HG03060 (cell line): ENCODE data around the gene GSDME.

ENCODE experiments used
- ATAC-seq: cut with Tn5 transposase; IDR thresholded peaks from one replicate; pipeline ENCODE4 v1.9.1; 2021; ENCODE audit warnings: low read depth, moderate number of reproducible peaks; ENCODE audit not compliant: unreplicated experiment

GSDME gene

DNA sequence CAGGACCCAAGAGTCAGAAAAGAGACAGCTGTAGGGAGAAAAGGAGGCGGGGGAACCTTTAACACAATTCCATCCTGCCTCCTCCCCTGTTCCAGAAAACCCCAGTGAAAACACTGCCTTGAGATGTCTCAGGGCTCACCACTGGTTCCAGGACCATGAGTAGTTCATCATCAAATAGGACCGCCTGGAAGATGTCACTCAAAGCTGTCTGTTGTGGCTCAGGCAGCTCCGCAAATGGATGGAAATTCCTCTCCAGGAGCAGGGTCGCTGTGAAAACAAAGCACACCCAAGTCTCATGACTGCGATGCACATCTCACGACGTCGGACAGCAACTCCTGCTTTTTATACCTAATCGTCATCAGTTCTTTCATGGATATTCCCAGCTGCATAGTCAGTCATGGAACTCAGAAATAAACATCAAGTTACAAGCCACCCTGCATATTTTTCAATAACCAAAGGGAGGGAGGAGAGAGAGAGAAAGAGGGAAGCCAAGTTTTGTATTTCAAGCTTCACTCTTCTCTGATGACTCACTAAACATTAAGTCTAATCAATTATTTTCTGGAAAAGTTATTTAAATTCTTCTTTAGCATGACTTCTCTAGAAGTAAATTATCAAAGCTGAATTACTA lies 49.2 kb downstream of the GSDME start:
- no peak for ATAC-seq

DNA sequence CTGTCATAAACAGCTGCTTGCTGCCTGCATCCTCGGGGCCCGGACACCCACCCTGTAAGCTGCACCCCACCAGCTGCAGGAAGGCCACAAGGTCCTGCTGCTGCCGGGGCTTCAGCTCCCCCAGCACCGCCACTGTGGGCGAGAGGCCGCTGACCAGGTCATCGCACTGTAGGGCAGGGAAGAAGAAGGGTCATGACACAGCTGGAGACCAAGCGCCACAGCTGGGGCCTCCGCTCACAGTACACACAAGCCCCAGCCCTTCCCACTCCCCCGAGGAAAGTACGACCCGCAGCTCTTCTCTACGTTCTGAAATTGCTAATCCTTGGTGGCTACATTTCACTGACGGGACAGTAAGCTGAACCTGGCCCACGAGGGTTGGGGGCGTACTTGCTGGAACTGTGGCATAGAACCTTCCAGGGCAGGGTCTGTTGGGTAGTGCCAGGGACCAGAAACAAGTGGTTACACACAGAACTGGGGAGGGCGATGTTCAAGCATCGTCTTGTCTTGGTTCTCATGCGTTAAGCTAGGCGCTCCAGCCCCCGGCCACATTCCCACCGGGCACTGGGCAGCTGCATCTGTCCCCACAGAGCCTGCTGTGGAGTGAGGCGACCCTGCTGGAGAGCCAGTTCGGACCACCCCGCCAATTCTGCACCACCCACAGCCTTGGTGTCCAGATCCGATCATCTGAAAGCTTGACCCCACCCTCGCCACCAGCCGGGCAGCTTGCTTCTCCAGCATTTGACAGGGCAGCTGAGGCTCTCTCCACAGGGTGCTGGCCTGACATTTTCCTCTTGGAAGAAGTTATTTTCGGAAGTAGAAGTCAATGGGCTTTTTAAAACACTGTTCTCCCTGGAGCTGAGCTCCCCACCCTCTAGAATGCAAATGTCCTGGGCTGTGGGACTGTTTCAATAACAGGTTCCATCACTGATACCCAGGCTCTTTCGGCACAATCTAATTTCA lies 50.8 kb downstream of the GSDME start:
- ATAC-seq = no peak

DNA sequence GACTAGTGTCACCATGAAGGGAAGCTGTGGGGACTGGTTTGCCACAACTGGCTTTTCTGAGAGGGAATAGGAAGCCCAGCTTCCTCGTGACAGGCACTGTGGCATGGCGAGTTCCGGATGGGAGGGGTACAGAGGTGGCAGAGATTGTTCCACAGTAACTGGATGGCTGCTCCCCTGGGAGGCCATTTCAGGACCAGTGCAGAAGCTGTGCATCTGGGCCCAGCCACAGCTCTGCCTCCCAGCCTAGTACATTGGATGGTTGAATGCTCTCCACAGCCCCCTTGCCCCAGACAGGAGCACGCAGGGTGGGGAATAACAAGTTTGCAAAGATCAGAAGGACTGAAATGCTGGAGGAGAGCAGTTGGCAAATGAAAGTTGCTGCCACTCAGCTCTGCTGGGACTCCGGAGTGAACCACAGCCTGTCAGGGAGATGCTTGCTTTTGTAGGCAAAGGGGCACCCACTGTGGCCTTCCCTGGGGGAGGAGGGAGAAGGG lies 51.8 kb downstream of the GSDME start:
- no peak for ATAC-seq

DNA sequence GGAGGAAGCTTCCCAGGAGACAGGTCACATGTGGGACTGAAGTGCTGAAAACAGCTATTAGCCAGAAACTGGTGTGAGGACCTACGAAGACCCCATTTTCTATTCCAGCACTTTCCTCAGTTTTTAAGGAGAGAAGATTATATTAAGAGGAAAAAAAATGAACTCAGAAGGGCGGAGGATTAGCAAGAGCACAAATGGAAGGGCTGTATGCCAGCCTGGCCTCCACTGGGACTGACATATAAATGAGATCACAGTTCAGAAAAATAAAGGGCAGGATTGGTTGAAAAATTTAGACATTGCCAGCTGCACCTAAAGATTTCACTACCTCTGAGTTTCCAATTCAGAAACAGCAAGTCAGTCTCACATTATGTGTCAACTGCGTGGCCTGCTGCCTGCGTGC lies 53.0 kb downstream of the GSDME start:
- no peak for ATAC-seq

DNA sequence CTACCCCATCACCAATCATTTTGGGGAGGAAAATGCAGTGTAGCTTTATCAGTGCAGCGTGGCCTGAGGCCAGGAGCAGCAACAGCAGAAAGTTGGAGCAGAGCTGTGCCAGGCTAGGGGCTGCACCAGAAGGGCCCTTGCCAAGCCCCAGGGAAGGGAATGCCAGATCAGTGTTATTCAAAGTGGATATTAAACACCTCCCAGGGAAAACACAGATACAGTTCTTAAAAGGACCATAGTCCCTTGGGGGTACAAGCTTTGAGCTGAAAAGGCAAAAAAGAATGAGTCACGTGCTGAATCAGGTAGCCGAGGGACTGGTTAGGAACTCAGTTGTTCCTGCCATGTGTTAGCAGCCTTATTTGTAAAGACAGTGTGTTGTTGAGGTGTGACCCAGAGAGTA lies 54.0 kb downstream of the GSDME start:
- ATAC-seq = no peak

DNA sequence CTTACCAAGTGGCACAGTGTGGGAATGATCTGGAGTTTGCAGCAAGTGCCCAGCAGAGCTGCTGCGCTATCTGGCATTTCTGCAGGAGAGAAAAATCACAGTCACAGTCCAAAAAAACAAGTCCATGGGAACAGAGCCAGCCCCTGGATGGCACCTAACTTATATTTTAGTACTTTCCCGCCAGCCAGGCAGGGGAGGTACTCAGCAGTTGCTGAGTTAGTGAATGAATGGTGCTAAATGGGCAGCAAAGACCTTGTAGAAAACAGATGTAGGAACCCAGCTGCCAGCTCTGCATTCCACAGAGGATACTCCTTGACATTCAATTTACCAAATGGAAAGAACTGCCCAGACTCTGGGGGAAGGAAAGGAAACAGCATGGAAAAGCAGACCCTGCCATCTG lies 54.5 kb downstream of the GSDME start:
- ATAC-seq = no peak

DNA sequence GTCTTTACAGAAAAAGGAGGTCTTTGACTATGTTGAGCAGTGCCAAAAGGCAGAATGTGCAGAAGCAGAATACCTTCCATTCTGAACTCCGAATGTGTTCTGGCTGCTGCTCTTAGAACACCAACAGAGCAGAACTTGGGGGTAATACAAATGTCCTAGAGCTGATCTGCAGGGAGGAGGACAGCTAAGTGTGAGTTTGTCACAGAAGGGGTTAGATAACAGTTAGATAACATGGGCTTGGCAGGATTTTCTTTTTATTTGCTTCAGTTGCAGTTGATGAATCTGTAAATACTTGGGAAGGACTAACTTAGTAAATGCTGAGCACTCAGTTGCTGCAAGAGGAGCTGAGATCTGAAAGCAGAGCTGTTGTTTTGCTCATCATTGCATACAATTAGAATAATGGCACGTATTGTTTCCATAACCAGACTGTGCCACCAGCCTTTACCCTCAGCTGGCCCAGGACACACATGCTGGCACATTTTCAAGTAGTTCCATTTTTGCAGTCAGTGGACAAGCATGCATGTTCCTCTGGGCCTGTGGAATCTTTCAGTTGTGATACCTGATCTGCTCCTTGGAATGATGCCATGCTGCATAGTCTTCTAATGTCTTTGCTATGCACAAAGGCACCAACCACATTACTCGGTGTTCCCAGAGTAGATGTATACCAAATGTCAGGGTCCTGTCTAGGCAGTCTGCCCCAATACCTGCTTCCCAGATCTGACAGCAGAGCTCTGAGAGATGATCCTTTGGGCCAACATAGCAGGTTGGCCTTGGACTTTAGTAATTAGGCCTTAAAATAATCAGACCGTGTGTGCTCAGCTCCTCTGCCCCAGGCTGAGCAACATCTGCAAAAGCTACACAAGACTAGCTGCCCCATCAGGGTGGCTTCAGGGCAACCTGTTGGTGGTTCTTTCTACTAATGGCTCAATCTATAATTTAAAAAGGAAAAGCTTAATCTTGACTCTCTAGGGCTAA lies 55.7 kb downstream of the GSDME start:
- ATAC-seq = no peak

DNA sequence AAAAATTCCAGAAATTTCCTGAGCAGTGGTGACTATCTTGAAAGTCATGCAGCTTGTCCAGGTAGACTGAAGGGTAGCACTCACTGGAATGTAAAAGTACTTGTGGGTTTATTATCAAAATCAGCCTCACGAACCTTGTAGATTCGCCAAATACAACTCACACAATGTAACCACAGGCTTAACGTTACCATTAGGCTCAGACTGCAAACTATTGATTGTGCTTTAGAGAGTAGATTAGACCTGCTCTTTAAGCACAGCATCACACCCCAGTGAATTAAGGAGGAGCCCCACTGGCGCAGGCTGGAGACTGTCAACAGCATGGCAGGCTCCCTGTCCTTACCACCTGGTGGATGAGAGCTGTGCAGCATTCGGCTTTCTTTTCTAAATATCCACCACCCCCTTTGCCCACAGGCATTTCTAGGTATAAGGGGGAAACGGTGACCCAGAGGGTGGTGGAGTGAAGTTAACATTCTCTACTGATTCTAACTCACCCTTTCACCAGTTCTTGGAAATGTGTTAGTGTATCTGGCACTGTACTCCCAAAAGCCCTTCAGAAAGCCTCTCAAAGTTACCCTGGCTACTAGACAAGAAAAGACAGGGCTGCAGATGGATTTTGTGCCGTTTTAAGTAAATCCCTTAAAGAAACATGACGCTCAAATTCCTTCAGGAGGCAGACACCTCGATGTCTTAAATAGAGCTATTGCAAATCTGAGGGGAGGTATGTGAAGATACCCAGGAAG lies 56.6 kb downstream of the GSDME start:
- ATAC-seq = no peak

DNA sequence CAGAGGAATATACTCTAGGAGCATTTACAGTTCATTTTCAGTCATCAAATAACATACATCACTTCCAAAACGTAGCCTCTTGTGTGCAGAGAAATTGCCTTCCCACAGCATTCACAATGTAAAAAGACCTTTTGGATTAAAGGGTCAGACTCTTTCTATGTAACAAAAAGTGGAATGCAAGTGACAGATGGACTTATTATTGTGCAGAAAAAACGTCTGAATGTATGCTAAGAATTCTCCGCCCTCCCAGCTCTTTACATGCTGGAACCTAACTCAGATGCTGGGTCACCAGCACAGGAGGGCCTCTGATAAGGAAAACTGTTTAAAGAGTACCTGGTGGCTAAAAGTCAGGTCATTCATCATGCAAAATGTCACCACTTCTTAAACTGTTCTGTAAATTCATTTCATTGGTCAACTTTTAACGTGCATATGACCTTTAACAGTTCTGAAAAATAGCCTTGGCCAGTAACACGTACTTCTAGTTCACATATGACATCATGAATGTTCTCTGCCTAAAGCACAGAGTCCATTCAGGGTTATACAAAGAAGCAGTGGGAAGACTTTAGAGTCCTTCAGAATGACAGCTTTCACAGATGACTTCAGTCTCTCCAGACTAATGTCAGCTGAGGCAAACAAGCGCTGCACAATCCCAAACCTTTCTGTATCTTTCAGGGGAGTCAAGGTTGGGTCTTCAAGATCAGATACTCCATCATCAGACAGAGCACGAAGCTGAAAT lies 58.6 kb downstream of the GSDME start:
- ATAC-seq = no peak

DNA sequence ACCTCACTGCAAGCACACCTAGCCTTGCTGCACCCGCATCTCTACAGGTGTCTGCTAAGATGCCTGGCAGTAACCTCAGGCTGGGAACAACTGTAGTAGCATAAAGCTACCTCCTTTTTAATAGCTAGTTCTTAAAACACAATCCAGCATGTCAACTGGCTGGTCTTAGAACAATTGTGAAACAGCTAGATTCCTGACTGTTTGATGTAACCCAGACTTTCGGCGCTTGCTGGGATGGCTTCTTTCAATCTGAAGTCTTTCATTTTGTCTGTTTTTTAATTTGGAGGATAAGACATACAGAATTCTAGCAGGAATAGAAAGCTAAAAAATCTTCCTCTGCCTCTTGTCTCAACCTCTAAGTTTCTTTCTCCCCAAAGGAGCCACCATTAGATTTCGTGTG lies 59.8 kb downstream of the GSDME start:
- no peak for ATAC-seq

DNA sequence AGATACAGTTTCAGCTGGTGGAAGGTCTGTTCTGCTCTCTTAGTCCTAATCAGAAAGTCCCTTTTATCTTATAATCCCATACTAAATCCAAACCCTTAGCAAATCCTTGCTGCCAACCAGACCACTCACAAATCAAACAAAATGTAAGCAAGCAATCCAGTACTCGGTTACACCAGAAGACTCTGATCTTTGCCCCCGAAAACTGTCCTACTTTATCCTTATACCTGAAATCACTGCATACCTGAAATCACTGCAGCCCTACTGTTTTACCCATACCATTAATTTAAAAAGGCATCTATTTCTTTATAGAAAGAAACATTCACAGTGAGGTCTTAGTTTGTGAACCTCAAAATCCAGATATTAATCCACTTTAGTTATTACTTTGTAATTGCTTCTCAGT lies 64.7 kb downstream of the GSDME start:
- no peak for ATAC-seq

DNA sequence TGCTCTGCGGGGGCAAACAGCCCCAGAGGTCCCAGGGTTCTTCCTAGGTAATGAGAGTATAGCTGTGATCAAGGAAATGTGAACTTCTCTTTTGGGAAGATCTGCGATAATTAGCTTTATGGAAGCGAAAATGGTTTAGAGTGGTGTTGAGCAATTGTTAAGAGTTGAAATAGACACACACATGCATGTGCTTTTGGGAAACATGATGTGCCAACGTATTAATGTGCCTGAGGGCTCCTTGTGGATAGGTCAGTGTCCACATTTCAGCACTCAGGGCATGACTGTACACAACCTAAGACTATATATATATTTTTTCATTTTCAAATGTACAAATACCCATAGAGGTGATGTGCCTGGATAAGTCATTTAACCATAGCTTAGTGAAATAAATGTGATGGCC lies 67.0 kb downstream of the GSDME start:
- no peak for ATAC-seq

DNA sequence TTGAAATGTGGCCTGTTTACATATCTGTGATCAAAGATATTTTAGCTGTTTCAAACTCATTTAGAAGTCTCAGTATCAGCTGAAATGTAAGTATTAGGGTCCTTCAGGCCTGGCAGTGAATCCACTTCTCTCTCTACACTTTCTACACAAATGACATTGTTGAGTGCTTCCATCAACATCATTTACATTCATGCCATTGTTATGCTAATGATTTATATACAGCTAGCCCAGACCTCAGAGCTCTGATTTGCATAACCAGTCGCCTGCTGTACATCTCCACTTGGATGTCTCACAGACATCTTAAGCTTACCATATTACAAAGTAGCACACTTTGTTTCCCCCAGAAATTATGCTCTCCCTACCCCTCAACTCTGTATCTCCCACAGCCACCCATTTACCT lies 71.6 kb downstream of the GSDME start:
- no peak for ATAC-seq

DNA sequence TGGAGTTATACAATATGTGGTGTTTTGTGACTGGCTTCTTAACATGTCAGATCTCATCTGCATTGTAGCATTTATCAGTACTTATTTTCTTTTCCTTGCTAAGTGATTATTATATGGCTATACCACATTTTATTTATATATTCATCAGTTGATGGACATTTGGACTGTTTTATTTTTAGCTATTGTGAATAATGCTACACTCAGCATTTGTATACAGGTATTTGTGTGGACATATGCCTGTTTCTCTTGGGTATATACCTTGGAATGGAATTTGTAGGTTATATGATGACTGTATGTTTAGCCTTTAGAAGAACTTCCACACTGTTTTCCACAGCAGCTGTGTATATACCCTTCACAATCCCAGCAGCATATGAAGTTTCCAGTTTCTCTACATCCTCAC lies 86.5 kb downstream of the GSDME start:
- ATAC-seq = no peak

DNA sequence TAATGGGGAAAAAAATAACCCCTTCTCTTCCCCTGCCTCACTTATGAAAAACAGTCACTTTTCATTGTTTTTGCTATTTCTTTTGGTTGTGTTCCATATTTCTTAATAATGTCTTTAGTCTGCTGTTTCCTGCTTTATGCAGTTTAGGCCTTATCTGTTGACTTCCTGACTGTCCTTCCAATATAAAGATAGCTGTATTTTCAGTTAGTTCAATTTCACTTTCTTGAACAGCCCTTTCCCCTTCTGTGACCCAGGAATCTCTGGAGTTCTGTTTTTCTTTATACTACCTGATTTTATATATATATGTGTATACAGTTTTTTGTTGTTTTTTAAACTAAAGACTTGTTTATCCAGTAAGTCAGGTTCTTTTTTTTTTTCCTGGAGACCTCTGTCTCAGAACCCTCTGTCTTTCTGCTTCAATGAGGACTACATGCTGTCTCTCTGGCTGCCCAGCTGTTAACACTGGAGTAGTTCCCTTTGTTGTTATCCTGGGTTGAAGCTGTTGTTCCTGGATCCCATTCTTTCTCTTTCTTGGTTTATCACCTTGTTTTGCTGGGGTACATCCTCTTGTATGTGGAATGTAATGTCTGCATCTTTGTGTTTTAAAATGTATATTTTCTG lies 87.2 kb downstream of the GSDME start:
- ATAC-seq = no peak

DNA sequence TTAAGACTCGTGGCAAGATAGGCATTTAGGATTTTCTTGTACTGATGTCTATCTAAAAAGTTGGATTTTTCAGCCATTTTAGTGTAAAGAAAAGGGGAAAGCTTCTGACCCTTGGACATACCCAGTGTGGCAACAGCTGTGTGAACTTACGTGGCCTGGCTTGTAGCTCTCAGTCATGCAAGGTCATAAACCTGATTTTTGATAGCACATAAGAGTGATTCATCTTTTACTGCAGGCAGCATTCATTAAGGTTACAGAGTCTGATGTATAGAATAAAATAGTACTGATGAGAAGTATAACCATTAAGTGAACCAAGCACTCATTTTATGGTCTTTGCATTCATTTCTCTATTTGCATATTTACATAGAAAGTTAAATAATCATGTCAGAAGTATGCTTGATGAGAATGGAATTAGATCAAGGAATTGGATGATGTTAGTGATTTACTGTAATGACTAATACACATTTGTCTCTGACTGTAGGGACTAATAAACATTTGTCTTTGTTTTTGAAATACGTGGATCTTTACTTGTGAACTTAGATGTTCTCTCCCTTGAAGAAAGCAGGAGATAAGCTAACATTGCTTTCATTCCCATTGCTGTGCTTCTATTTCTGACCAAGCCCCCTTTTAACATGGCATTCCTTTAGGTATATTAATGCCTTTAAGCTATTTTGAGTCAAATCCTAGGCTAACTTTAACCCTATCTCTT lies 88.2 kb downstream of the GSDME start:
- no peak for ATAC-seq

DNA sequence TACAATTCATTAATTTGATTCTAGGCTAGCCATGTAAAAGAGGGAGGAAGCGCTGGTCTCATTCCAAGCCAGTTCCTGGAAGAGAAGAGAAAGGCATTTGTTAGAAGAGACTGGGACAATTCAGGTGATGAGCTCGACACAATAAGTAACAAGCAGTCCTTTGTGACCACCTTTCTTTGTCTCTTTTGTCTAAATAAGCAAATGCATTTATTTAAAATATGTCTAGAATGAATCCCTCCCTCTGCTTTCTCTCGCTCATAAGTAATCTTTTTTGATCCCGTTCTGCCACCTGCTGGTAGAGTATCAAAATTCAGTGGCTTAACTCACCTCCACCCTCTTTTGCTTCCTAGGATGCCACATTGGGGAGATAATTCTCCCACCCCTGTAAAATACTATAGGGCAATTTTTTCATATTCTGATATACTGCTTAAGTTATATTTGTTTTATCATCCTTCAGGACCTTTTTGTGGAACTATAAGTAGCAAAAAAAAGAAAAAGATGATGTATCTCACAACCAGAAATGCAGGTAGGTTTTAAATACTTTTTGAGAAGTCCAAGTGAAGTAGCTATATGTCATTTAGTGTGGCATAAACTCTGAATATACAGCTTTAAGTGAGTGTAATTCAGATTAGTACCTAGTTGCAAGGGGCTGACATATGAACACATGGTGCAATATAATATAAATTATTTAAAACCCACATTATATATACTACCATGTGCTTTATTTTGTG lies 91.5 kb downstream of the GSDME start:
- ATAC-seq = no peak

DNA sequence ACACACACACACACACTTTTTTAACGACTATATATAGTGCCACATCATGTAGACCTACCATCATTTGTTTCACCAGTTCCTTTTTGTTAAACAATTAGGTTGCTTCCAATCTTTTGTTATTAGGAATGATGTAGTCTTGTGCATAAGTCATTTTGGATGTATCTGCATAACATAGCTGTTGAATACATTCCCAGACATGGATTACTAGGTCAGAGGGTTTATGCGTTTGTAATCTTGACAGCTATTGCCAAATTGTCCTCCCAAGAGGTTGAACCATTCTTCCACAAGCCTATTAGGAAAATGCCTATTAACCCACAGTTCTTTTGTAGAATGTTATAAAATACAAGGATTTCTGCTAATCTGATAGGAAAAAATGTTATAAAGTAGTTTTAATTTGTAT lies 96.7 kb downstream of the GSDME start:
- no peak for ATAC-seq
